Endothelial cell of umbilical vein (primary cell): ENCODE results near the gene CSTA. TPM values are rescaled to one million over a fixed set of nuclear protein-coding genes. Genes with fewer than 3 reads are reported as not detected.

Experiments
- BruUV-seq: library from RNA; stranded (reverse); fragments of 400-500 nt; replicated peaks from 2 replicates; lab custom pipeline; 2021; lab: Mats Ljungman, UMichigan
- CTCF ChIA-PET: fragments of 300-600, 350-600 bp; sonication (Branson Sonifier 250); formaldehyde crosslinking; loops from one replicate; lab custom pipeline; 2021; ENCODE audit warnings: antibody characterized with exemption, inconsistent platforms; lab: Charles Lee
- POLR2A ChIA-PET: fragments of 300-600, 350-600 bp; sonication (Branson Sonifier 250); formaldehyde crosslinking; loops from one replicate; lab custom pipeline; 2021; ENCODE audit warnings: antibody characterized with exemption, inconsistent platforms; lab: Charles Lee
- DNase-seq: peaks from one replicate; pipeline ENCODE4 v3.0.0-alpha.2; 2011; ENCODE audit warnings: low read depth, low spot score
- FAIRE-seq: peaks from 2 replicates; lab custom pipeline; 2011; peaks lifted over from hg19 to GRCh38; lab: Jason Lieb, UNC
- H2AFZ ChIP-seq: 2 replicates; pipeline ENCODE4 v1.6.0; 2012; ENCODE audit warnings: low read depth, low read length, control low read depth, inconsistent platforms
- H3K27ac ChIP-seq: 2 replicates; pipeline ENCODE4 v1.5.1; 2011; ENCODE audit warnings: low read depth, mild to moderate bottlenecking, control low read depth, low read length, moderate library complexity; ENCODE audit not compliant: insufficient read depth
- H3K27me3 ChIP-seq, 2 experiments: 2 replicates each; pipeline versions ENCODE4 v1.6.0 to v1.6.1; 2011; ENCODE audit warnings: low read length in 2 of 2, mixed read lengths in 1 of 2; ENCODE audit not compliant: control insufficient read depth in 2 of 2, insufficient read depth in 2 of 2
- H3K36me3 ChIP-seq, 2 experiments: 2 replicates in 1 of 2; 3 replicates in 1 of 2; pipeline ENCODE4 v1.5.1; 2011; ENCODE audit warnings: low read length in 2 of 2, mild to moderate bottlenecking in 1 of 2, moderate library complexity in 1 of 2; ENCODE audit not compliant: control insufficient read depth in 2 of 2, insufficient read depth in 2 of 2; ENCODE audit errors: extremely low read depth in 1 of 2
- H3K4me1 ChIP-seq: 3 replicates; pipeline ENCODE4 v1.5.1; 2011; ENCODE audit warnings: mild to moderate bottlenecking, low read length; ENCODE audit not compliant: control insufficient read depth, insufficient read depth; ENCODE audit errors: extremely low read depth
- H3K4me2 ChIP-seq: 2 replicates; pipeline ENCODE4 v1.6.1; 2011; ENCODE audit warnings: low read length, control low read depth, mixed read lengths; ENCODE audit not compliant: insufficient read depth
- H3K4me3 ChIP-seq, 3 experiments: fragments of 200-600 bp in 1 of 3; sonication (generic), shearing (Covaris generic) in 1 of 3; replicated peaks in 1 of 3; 2 replicates each; pipeline ENCODE4 v1.5.1; 2011 to 2016; ENCODE audit warnings: control low read depth in 3 of 3, low read length in 3 of 3, mild to moderate bottlenecking in 2 of 3, inconsistent platforms in 1 of 3, low read depth in 1 of 3, moderate library complexity in 1 of 3; ENCODE audit not compliant: insufficient read depth in 1 of 3
- H3K79me2 ChIP-seq: 2 replicates; pipeline ENCODE4 v1.6.0; 2012; ENCODE audit warnings: low read length, inconsistent platforms; ENCODE audit not compliant: control insufficient read depth, insufficient read depth
- H3K9ac ChIP-seq: replicated peaks from 2 replicates; pipeline ENCODE3; 2011; ENCODE audit warnings: low read length, control low read depth; ENCODE audit not compliant: insufficient read depth; ENCODE audit errors: extremely low read depth
- H3K9me1 ChIP-seq: replicated peaks from 3 replicates; pipeline ENCODE4 v1.6.0; 2011; ENCODE audit warnings: mild to moderate bottlenecking, low read length; ENCODE audit not compliant: control insufficient read depth, insufficient read depth; ENCODE audit errors: extremely low read depth
- H3K9me3 ChIP-seq: replicated peaks from 2 replicates; pipeline ENCODE4 v1.5.1; 2012; ENCODE audit warnings: low read length, inconsistent platforms; ENCODE audit not compliant: control insufficient read depth, insufficient read depth
- H4K20me1 ChIP-seq: replicated peaks from 2 replicates; pipeline ENCODE3; 2011; ENCODE audit warnings: mild to moderate bottlenecking, low read length; ENCODE audit not compliant: control insufficient read depth, insufficient read depth; ENCODE audit errors: extremely low read depth
- EZH2 ChIP-seq: IDR thresholded peaks from 2 replicates; pipeline ENCODE4 v1.6.1; 2012; ENCODE audit warnings: borderline replicate concordance, low read depth, mild to moderate bottlenecking, moderate library complexity, low read length, inconsistent platforms; ENCODE audit not compliant: severe bottlenecking
- FOS ChIP-seq: IDR thresholded peaks from 2 replicates; pipeline ENCODE4 v1.6.1; 2011; ENCODE audit warnings: mild to moderate bottlenecking, low read length, moderate library complexity, borderline replicate concordance; ENCODE audit not compliant: insufficient read depth
- GATA2 ChIP-seq: IDR thresholded peaks from 2 replicates; pipeline ENCODE4 v1.7.0; 2011; ENCODE audit warnings: low read depth, mild to moderate bottlenecking, moderate library complexity, mixed read lengths, low read length; ENCODE audit not compliant: insufficient read length, insufficient read depth
- JUN ChIP-seq: IDR thresholded peaks from 2 replicates; pipeline ENCODE4 v1.6.1; 2011; ENCODE audit warnings: borderline replicate concordance, low read depth; ENCODE audit not compliant: insufficient read length, insufficient read depth
- MYC ChIP-seq: IDR thresholded peaks from one replicate; pipeline ENCODE4 v1.6.1; 2011; ENCODE audit warnings: mild to moderate bottlenecking, low read depth, low read length
- POLR2A ChIP-seq: IDR thresholded peaks from 2 replicates; pipeline ENCODE4 v1.6.1; 2012; ENCODE audit warnings: low read depth, mild to moderate bottlenecking, control low read depth, low read length
- POLR2AphosphoS5 ChIP-seq: IDR thresholded peaks from 2 replicates; pipeline ENCODE4 v1.6.1; 2012; ENCODE audit warnings: low read depth, mild to moderate bottlenecking, control low read depth, low read length, moderate library complexity; ENCODE audit not compliant: insufficient read depth
- dilution Hi-C: fragments of 300-500 bp; cut with MboI; formaldehyde crosslinking; loops from one replicate; pipeline ENCODE4 v1.15.0; 2019; ENCODE audit warnings: low sequenced_read_pairs; ENCODE audit not compliant: extremely low pct_ligation_motif_present
- intact Hi-C: fragments of 100-400 bp; cut with micrococcal nuclease; formaldehyde crosslinking; loops from one replicate; pipeline ENCODE4 v1.10.0; 2022
- polyA plus RNA-seq, 4 experiments: library from polyadenylated mRNA; depleted of rRNA in 3 of 4; stranded (reverse) in 3 of 4; unstranded in 1 of 4; fragments of >200 nt; gene quantifications; 2 replicates each; pipeline versions ENCODE4 v1.2.1 to v1.2.3, GENCODE V29; 2011 to 2012; ENCODE audit warnings: missing spikeins in 1 of 4
- total RNA-seq: library from RNA; stranded (reverse); gene quantifications from 2 replicates; pipeline ENCODE4 v1.2.3, GENCODE V29; 2021
- TF ChIP-seq, protein P1 (sequence below): IDR thresholded peaks from 2 replicates; pipeline ENCODE4 v1.6.1; 2011; ENCODE audit not compliant: insufficient read depth, insufficient read length
- TF ChIP-seq, protein P2 (sequence below), 2 donors: IDR thresholded peaks; 1 replicate in 1 of 2; 2 replicates in 1 of 2; pipeline ENCODE4 v1.5.1; 2011; ENCODE audit warnings: low read length in 2 of 2, mild to moderate bottlenecking in 2 of 2, moderate library complexity in 2 of 2, control low read depth in 1 of 2, inconsistent platforms in 1 of 2, low read depth in 1 of 2; ENCODE audit not compliant: insufficient read depth in 1 of 2; ENCODE audit errors: extremely low read depth in 1 of 2

CSTA gene
- total and polyA plus RNA-seq, 2 donors (not counting 3 experiments of a cell fraction or from before 2014, with no cell fraction given): not detected

GRCh38 chr3:122315619-122316018, 9.4 kb upstream of the CSTA start:
- Histone ChIP-seq H4K20me1 (no peaks in the 10 kb centered on the region), H3K27me3 (peaks cover 0 to 2% of the 10 kb centered on the region in 2 experiments), H3K27ac (no peak overlapping the region), H3K4me2 (no peak overlapping the region), H3K9ac (no peak overlapping the region), H3K79me2 (no peaks in the 10 kb centered on the region), H3K9me1 (no peaks in the 10 kb centered on the region), H3K4me3 (no peak overlapping the region), H3K36me3 (no peaks in the 10 kb centered on the region), H3K9me3 (no peaks in the 10 kb centered on the region), H2AFZ (no peak overlapping the region), H3K4me1 (no peaks in the 10 kb centered on the region)
- no peak for DNase-seq
- POLR2A ChIA-PET: no interaction called here
- no TSS peak for BruUV-seq
- TF ChIP-seq FOS (no peak), POLR2A (no peak)
- TF ChIP-seq, protein P1, sequence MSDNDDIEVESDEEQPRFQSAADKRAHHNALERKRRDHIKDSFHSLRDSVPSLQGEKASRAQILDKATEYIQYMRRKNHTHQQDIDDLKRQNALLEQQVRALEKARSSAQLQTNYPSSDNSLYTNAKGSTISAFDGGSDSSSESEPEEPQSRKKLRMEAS: no peak
- CTCF ChIA-PET: no interaction called here
- dilution Hi-C loops (no loop called here), intact Hi-C loops (no loop called here)
- no peak for FAIRE-seq

DNA sequence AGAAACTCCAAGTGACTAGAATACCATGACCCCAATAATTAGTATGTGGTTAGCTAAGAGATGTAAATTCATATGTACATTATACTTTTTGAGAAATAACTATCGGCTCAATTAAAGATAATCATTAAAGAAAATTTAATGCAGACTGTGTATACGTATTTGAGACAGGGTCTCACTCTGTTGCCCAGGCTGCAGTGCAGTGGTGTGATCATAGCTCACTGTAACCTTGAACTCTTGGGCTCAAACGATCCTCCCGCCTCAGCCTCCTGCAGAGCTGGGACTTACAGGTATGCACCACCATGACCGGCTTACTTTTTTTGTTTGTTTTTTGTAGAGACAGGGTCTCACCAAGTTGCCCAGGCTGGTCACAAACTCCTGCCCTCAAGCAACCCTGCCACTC, 8.7 kb upstream of the CSTA start:
- Histone ChIP-seq H3K4me1 (no peaks in the 10 kb centered on the region), H3K27ac (no peak overlapping the region), H4K20me1 (no peaks in the 10 kb centered on the region), H2AFZ (no peak overlapping the region), H3K36me3 (no peaks in the 10 kb centered on the region), H3K27me3 (no peaks in the 10 kb centered on the region), H3K4me3 (no peak overlapping the region), H3K9ac (no peak overlapping the region), H3K9me3 (no peaks in the 10 kb centered on the region), H3K9me1 (no peaks in the 10 kb centered on the region), H3K4me2 (no peak overlapping the region), H3K79me2 (no peaks in the 10 kb centered on the region)
- TF ChIP-seq POLR2AphosphoS5 (no peak), EZH2 (no peak), GATA2 (no peak), FOS (no peak), MYC (no peak), JUN (no peak), POLR2A (no peak)
- TF ChIP-seq, protein P2, sequence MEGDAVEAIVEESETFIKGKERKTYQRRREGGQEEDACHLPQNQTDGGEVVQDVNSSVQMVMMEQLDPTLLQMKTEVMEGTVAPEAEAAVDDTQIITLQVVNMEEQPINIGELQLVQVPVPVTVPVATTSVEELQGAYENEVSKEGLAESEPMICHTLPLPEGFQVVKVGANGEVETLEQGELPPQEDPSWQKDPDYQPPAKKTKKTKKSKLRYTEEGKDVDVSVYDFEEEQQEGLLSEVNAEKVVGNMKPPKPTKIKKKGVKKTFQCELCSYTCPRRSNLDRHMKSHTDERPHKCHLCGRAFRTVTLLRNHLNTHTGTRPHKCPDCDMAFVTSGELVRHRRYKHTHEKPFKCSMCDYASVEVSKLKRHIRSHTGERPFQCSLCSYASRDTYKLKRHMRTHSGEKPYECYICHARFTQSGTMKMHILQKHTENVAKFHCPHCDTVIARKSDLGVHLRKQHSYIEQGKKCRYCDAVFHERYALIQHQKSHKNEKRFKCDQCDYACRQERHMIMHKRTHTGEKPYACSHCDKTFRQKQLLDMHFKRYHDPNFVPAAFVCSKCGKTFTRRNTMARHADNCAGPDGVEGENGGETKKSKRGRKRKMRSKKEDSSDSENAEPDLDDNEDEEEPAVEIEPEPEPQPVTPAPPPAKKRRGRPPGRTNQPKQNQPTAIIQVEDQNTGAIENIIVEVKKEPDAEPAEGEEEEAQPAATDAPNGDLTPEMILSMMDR (IDR thresholded peaks at IDR 0.05; ENCODE audit: extremely low read depth in 1 of 2, insufficient read depth in 1 of 2, low read depth in 1 of 2, low read length in 2 of 2): no peak
- DNase-seq (no peak), FAIRE-seq (no peak)
- ChIA-PET POLR2A (no interaction called here), CTCF (no interaction called here)
- dilution Hi-C loops (no loop called here), intact Hi-C loops (no loop called here)
- BruUV-seq: no TSS peak
